ENCODE measurements around the gene UFD1. TPM values are rescaled to one million over a fixed set of nuclear protein-coding genes. Genes with fewer than 3 reads are reported as not detected.

Gene UFD1, protein sequence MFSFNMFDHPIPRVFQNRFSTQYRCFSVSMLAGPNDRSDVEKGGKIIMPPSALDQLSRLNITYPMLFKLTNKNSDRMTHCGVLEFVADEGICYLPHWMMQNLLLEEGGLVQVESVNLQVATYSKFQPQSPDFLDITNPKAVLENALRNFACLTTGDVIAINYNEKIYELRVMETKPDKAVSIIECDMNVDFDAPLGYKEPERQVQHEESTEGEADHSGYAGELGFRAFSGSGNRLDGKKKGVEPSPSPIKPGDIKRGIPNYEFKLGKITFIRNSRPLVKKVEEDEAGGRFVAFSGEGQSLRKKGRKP
- total RNA-seq (2022; extraction: Qiagen RNA extraction): 95.2 to 105 TPM (median 99.2 TPM) in 5 replicates

DNA sequence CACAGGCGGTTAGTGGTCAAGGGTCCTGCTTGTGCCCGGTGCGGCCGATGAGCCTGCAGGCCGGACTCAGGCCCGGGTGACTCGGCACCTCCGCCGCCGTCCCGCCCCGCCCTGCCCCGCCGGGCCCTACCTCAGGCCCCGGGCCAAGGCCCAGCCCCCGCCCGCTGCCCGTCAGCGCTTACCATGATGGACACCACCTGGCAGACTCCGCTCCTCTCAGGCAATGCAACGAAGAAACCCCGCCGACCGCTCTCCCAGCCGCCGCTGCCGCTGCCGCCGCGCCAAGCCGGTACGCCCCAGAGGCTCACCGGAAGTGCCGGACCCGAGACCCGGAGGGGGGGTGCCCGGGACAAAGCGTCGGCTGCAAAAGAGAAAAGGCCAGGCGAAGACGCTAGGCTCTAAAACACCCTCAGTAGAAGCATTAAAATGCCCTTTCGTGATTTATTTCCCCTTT is at the start of gene UFD1:
Gene UFD1, minus strand, starts transcription at position 293 of the 454 bp plus-strand sequence. Its CDS starts 108 bp downstream, at position 185.

DNA sequence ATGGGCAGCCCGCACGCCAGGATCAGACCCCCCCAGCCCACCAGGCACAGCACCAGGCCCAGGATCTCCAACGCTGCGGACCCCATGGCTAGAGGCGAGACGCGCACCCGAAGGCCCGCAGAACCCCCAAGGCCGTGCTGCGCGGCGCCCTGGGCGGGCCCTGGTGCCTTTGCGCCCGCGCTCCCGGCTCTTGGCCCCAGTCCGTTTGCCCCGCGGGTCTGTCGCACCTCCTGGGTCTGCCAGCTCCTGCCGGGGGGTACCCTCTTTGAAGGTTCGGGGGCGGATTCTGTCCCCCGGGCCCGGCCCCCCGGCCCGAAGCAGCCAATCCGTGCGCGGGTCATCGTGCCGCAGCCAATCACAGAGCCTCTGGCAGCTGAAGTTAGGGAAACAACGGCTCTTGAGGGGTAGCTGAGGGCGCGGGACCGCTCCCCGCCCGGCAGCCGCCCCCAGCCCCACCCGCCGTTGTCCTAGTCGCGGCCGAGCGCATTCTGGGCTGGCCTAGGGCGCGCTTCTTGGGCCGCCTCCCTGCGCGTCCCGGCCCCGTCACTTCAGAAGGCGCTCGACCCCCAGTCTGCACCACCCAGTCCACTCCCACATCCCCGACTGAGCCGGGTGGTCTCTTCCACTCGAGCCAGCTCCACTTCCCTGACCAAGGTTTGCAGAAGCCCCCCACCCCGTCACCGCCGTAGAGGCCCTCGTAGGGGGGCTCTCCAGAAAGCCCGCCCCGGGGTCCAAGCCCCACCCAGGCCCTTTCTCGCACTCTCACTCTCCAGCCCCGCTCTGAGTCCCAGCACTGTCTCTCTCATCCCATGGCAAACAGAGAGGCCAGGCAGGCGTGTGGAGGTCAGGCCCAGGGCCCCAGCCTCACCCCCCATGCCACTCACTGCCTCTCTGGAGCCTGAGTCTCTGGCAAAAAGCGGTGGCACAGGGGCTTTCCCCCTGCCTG is 45.5 kb upstream of the UFD1 start, which contains the start of gene CLDN5:
Gene CLDN5, minus strand, starts transcription at position 241 of the 946 bp plus-strand sequence. Its CDS starts 155 bp downstream, at position 86.

DNA sequence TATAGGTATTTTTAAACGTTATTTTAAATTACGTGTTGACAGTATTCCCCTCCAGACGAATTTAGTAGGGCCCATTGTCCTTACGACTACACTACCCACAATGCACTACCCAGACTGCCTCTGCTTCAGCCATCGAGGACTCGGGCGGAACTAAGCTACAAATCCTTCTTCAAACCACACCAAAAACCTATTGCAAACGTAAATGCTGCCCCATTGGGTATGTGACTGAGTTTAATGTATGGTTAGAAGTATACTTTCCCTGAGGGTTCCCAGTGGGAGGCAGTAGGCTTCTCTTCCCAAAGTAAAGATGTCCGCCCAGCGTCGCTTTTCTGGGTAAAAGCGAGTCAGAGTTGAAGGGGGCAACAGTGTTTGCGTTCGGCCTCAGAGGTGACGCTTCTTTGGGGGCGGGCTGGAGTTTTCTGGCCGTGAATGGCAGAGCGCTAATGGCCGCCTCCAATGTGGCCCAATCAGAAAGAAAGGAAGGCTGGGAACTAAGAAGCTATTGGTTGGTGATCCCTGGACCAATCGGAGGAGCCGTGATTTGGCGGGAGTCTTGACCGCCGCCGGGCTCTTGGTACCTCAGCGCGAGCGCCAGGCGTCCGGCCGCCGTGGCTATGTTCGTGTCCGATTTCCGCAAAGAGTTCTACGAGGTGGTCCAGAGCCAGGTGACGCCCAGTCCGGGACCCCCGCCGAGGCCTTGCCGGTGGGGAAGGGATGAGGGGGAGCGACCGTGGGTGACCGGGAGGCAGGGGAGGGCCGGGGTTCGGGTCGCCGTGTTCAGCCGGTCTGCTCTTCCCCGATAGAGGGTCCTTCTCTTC is 571 bp upstream of the UFD1 start, which contains the start of gene CDC45:
Gene CDC45, plus strand, starts transcription at position 566 of the 818 bp plus-strand sequence. Its CDS starts 49 bp downstream, at position 615.

DNA sequence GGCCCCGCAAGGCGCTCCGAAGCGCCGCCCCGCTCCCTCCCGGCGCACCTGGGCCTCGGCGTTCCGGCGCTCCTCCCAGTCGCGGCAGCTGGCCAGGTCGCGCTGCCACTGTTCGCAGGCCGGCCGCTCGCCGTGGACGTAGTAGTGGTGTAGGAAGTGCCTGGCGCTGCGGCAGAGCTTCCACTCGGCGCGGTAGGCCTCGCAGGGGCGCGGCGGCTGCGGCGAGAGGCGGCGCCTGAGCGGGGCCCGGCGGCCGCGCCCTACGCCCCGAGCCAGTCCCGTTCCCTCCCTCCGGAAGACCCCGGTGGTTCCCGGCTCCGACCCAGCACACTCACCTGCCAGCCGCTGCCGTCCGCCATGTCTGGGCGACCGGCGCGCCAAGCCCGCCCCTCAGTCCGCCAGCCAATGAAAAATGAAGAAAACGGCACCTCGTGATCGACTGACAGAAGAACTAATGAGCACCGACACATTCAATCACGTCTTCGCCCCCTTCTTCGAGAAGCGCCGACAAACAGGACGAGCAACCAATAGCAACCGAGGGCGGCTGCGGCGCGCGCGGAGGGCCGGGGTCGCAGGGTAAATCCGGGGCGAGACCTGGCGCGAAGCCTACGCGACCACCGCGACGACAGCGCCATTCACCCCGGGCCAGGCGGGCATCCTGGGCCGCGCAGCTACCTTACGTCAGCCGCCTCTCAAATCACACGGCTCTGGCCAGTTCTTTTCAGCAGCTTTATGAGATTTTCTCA is 31.5 kb downstream of the UFD1 start, which contains the start of gene C22orf39:
Gene C22orf39, minus strand, starts transcription at position 382 of the 746 bp plus-strand sequence. Its CDS starts 23 bp downstream, at position 359.

DNA sequence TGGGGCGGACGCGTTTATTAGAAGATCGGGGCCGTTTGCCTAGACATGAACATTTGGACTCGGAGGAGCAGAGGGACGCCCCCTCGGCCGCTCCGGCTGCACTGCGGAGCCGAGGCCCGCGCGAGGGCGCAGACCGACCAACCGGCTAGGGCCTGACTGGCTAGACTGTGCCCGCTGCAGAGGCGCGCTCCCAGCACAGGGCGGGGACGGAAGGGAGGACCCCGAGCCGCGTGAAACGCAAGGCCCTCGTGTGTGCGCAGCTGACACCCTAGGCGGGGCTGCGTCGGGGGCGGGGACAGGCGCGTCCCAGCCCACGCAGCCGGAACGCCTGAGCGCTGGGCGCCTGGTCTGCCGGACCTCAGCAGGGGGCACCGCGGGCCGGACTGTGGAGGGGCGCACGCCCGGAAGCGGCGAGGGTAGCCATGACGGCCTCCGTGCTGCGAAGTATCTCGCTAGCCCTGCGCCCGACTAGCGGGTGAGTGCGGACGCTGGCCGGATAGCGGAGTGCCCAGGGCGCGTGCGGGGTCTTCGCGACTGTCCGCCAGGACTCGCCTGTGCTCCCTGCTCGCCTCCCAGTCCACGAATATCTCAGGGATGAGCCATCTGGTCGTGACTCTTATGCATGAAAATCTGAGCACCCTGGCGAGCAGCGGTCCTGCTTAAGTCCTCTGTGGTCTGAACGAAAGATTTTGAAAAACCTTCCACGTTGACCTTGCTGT is 46.7 kb downstream of the UFD1 start, which contains the start of gene MRPL40:
Gene MRPL40, plus strand, starts transcription at position 413 of the 719 bp plus-strand sequence. Its CDS starts 10 bp downstream, at position 423.

DNA sequence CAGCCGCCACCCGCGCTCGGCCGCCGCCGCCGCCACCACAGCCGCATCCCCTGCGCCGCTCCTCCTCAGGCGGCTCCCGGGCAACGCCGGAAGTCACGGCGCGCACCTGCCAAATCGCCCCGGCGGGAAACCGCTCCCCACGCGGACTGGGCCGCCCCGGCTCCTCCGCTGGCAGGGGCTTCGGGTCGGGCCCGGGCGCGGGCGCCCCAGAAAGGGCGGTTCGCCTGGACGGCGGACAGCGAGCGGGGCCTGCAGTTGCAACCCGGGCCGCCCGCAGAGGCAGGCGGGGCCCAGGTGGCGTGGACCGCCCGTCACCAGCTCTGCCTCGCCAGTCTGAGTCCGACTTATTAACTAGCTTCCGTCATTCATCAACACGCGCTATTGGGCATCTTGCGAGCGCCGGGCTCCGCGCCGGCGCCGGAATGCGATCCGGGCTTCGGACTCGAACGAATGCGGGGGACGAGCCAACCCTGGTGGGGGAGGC is 47.3 kb downstream of the UFD1 start, which contains the start of gene HIRA:
Gene HIRA, minus strand, starts transcription at position 85 of the 484 bp plus-strand sequence. CDS start 257 bp downstream, outside the sequence.

Other genes starting within 250 kb of the UFD1 start
- 4.4 to 5.8 TPM (median 4.8 TPM) in 5 replicates for gene CLTCL1, start 187.5 kb downstream of the UFD1 start, total RNA-seq (2022; extraction: Qiagen RNA extraction)
- 18.8 to 24.1 TPM (median 23.1 TPM) in 5 replicates for gene HIRA, start 47.5 kb downstream of the UFD1 start, total RNA-seq (2022; extraction: Qiagen RNA extraction)
- 44.7 to 48.1 TPM (median 45.3 TPM) in 5 replicates for gene MRPL40, start 46.6 kb downstream of the UFD1 start, total RNA-seq (2022; extraction: Qiagen RNA extraction)
- 11.2 to 15.3 TPM (median 14.9 TPM) in 5 replicates for gene C22orf39, start 31.5 kb downstream of the UFD1 start, total RNA-seq (2022; extraction: Qiagen RNA extraction)
- gene CDC45, start 727 bp upstream of the UFD1 start, total RNA-seq (2022; extraction: Qiagen RNA extraction): 24.1 to 27.6 TPM (median 24.7 TPM) in 5 replicates
- gene CLDN5, start 45.2 kb upstream of the UFD1 start, total RNA-seq (2022; extraction: Qiagen RNA extraction): not detected in 5 replicates
- 6.7 to 11.9 TPM (median 9.7 TPM) in 5 replicates for gene SEPTIN5, start 235.3 kb upstream of the UFD1 start, total RNA-seq (2022; extraction: Qiagen RNA extraction)
- gene GP1BB, start 244.3 kb upstream of the UFD1 start, total RNA-seq (2022; extraction: Qiagen RNA extraction): 0.19 to 1.9 TPM (median 1.5 TPM) in 5 replicates

All from A549 treated with Mapracorat at 1 μM for 4 hours (cell line).